ENCODE results near the gene FOXS1.
"Not testable (repeated sequence)": the region's sequence is repeated elsewhere in the genome, so short reads cannot be mapped to it uniquely, and the experiment has no call there.

FOXS1 gene

DNA sequence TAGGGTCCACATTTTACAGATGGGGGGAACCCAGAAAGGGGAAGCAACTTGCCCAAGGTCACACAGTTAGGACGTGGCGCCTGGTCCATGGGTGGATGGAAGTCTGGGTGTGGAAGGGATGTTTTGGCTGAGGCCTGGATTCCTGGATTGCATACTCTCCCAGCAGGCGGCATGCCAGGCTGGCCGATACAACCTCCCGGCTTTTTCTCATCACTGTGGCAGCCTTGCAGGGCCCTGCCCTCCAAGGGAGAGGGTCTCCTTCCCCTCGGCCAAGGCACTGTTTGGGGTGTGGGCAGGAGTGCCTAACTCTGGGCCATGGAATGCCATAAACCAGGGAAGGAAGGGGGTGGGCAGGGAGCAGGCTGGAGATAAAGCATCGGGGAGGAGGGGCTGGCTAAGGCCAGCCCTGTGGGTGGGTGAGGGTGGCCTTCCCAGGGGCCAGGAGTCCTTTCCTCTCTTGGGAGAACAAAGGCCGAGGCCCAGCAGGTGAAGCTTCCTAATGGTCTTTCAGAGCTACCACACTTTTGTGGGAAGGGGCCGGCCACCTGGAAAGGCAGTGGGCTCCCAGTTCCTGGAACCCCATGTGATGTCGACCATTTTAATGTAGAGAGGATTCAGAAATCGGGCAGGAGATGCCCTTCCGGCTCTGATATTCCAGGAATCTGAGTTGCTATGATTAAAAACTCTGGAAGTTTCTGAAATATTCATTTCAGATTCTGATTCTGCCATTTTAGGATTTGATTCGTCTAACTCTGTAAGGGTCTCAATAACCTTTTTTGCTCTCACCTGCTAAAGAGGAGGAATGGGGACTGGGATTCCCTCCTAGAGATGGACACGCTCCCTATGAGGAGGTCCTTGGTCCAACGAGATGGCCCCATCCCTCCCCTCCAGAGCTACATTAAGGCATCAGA lies 4.2 kb downstream of the FOXS1 start:
- no peak for DNase-seq (ENCODE audit: low read depth, low spot score)

DNA sequence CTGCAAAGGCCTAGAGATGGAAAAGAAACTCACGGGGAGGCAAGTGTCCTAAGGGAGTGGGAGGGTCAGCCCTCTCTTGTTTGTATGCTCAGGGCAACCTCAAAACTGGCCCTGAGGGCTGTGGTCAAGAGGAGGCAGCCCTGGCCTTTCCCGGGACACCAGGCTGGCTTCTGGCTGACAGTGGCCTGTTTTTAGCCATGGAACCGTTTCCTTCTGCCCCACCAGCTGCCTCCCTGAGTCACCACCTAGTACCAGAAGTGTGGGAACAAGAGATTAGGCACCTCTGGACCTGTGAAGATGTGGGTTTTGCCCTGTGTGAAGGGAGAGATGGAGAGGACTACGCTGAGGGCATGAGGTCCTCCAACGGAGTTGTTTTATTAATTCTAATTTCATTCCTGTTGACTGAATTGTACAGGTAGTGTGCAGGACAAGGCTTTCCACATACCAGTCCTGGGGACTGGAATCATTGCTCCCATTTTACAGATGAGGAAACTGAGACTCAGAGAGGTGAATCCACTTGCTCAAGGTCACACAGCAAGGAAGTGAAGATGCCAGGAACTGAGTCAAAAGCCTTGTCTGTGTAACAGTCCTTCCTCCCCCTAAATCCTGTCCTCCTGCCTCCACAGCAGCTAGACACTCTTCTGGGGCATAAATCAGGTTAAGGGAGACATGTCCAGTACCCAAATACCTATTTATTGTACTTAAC lies 5.5 kb downstream of the FOXS1 start:
- DNase-seq (ENCODE audit: low read depth, low spot score) = no peak

DNA sequence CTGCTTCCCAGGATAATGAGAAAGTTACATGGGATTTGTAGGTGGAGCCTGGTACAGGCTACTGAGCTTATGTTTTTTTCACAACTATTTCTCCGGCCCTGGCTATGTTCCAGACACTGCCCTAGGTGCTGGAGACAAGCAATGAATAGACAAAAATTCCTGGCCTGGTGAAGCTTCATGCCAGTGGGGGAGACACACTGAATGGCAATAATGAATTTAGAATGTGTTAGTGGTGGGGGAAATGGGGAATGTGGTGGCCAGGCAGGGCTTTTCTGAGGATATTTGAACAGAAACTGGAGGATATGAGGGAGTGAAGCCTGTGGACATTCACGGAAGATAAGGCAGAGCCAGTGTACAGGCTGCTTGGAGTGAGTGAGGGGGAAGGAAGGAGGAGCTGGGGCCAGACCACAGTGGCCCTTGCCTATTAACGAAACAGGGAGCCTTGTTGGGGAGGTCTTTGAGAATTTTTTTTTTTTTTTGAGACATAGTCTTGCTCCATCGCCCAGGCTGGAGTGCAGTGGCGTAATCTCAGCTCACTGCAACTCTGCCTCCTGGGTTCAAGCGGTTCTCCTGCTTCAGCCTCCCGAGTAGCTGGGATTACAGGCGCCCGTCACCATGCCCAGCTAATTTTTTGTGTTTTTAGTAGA lies 6.6 kb downstream of the FOXS1 start:
- no peak for DNase-seq (ENCODE audit: low read depth, low spot score)

DNA sequence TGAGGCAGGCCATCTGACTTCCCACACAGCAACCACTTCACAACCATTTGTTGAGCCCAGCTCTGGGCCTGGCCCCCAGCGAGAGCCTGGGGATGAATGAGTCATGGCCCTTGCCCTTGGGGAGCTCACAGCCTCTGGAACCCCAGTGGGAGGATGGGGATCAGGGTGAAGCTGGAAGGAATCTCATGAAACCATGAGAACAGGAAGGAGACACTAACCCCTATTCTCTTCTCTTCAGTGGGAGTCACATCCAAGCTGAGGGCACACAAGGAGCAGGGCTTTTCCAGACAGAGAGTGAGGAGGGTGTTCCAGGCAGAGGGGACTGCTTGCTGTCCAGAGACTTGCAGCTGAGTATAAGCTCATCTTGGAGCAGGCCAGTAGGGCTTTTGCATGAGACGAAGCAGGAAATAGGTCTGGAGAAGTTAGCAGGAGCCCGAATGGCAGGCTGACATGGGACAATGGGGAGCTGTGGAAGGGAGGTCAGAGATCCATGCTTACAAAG lies 7.5 kb downstream of the FOXS1 start:
- no peak for DNase-seq (ENCODE audit: low read depth, low spot score)

DNA sequence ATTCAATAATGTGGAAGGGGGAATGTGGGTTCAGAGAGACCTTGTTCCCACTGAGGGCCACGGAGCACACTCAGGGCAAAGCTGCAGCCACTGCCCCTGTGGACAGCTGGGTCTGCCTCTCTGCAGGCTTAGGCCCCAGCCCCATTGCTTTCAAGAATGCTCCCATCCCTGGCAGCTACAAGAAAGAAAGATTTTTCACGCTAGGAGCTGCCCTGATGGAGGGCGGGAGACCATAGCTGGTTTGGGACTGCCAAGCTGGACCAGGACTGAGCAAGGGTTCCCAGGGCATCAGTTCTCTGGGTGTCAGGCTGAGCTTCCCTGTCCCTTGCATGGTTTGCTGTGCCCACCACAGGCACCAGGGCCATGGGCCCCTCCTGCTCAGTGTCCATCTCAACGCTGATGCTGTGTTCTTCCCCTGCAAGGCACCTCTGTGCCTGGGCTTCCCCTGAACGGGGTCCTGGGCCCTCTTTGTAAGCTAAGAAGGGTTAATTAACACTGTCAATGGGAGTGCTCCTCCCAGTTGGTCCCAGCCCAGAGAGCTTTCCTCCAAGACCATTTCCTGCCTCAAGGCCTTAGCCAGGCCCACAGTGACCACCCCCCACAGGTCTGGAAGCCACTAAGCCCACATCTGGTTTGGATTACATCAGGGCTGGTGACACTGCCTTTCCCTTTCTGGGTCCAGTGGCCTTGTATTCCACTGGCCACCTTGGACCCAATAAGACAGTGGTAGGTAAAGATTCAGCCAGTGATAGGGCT lies 8.4 kb downstream of the FOXS1 start:
- DNase-seq (ENCODE audit: low read depth, low spot score) = no peak

DNA sequence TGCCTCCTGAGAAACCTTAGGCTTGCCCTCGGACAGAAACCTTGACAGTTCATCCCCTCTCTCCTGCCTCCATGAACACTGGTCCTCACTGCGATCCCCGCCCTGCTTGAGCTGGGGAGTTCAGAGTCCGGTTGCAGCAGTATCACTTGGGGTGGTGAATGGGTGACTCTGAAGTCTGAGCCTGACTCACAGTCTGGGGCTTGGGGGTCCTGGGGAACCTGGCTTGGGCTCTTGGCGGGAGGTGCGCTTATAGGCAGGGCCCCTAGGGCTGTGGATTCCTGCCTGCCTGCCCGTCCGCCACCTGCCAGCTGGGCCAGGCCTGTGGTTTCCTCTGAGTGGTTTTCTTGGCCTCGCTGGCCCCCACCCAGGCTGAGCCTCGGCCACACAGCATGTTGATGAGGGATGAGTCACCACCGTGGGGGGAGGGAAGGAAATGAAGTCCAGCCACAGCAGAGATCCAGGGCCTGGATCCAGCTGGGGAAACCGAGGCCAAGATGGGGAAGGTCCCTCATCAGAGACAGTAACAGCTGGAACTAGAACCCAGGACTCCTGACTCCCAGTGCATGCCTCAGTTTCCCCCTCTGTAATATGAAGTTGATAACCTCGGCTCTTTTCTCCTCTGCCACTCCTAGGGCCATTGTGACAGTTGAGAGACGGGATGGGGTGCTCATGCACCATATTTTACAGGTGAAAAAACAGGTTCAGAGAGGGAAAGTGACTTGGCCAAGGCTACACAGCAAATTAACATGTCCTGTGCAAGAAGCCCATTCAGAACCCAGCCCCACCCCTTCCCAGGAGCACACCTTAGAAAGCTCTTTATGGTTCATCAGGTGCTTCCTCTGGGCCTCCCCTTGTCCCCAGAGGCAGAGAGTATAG lies 9.2 kb downstream of the FOXS1 start:
- no peak for DNase-seq (ENCODE audit: low read depth, low spot score)

DNA sequence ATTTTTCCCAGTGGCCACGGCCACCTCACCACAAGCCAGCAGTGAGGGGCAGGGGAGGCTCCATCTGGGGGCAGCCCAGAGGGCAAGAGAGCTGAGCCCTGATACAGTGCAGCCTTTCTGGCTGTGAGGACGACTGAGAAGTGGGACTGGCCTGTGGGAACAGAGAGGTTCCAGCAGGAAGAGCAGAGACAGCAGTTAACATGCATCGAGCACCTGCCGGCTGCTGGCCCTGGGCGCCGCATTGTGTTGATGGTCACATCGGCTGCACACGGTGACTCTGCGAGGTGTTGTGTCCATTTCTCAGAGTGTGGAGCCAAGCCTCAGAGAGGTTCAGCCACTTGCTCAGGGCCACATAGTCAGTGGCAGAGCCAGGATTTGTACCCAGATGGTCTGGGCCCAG lies 9.8 kb downstream of the FOXS1 start:
- DNase-seq (ENCODE audit: low read depth, low spot score) = no peak

DNA sequence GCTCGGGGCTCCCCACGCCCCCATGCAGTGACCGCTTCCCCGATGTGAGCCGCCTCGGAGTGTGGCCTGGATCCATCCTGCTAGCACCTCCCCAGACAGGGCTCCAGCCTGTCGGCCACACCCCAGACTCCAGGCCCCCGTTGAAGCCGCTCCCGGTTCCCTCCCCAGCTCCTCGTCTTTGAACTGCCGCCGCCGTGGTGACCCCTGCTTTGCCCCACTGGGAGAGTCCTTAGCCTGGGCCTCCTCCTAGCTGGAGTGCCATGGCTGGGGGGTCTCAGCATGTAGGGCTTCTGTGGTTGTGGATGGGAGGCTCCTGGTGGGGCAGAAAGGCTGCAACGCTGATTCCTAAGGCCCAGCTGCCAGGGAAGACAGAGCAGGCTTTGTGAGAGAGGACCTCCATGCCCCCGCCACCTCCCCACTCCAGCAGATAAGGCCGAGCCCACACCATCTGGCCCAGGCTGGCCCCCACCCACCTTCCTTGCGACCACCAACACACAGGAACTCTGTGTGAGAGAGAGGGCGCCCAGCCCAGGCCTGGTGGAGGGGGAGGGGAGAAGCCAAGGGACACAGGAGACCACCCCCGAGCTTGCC lies 11.4 kb downstream of the FOXS1 start:
- DNase-seq (ENCODE audit: low read depth, low spot score) = no peak

DNA sequence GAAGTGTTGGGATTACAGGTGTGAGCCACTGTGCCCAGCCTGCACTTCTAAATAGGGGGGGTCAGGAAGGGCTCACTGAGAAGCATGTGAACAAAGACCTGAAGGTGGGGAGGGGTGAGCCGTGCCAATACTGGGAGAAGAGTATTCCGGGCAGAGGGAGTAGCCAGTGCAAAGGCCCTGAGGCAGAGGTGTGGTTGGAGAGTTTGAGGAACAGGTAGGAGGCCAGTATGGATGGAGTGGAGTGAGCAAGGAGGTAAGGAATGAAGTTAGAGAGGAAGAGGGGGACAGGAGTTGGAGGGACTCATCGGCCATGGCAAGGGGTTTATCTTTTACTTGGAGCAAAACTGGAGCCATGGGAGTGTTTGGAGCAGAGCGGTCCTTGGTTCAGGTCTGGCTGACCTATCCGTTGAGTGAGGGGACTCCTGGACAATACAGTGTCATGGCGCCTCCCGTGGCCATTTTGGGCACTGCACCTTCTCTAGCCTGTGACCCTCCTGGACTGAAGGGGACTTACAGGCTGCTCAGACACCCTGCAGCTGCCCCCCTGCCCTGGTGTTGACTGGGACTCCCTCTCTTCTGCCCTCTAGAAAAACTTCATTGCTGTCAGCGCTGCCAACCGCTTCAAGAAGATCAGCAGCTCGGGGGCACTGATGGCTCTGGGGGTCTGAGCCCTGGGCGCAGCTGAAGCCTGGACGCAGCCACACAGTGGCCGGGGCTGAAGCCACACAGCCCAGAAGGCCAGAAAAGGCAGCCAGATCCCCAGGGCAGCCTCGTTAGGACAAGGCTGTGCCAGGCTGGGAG lies 12.1 kb downstream of the FOXS1 start:
- peak; percentile 16 for DNase-seq (ENCODE audit: low read depth, low spot score)

DNA sequence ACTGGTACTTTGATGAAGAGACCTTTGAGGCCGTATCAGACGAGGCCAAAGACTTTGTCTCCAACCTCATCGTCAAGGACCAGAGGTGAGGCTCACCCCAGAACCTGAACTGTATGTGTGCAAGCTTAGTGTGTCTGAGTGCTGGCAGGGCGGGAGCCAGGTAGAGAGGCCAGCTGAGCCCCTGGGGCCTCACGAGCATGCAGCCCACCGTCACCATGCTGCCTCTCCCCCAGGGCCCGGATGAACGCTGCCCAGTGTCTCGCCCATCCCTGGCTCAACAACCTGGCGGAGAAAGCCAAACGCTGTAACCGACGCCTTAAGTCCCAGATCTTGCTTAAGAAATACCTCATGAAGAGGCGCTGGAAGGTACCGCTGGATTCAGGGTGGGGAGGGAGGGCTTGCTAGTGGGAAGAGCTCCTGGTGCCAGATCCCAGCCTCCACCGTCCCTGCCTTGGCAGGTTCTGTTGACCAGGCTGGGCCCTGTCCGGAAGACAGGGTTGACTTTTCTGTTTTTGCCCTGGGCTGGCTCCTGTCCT lies 13.6 kb downstream of the FOXS1 start:
- no peak for DNase-seq (ENCODE audit: low read depth, low spot score)

DNA sequence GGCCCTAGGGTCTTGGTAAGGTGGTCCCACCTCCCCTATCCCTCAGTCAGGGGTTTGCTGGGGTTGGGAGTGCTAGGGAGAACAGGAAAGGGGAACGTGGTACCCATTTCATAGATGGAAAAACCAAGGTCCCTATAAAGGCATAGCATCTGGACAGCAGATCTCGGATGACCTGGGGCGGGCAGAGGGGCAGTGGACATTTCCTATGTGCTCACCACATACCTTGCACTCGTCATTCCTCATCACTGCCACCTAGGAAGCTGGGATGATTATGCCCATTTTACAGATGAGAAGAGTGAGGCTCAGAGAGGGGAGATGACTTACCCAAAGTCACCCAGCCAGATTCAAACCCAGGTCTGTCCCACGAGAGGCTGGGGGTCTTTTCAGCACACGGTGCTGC lies 14.2 kb downstream of the FOXS1 start:
- DNase-seq (ENCODE audit: low read depth, low spot score) = no peak

DNA sequence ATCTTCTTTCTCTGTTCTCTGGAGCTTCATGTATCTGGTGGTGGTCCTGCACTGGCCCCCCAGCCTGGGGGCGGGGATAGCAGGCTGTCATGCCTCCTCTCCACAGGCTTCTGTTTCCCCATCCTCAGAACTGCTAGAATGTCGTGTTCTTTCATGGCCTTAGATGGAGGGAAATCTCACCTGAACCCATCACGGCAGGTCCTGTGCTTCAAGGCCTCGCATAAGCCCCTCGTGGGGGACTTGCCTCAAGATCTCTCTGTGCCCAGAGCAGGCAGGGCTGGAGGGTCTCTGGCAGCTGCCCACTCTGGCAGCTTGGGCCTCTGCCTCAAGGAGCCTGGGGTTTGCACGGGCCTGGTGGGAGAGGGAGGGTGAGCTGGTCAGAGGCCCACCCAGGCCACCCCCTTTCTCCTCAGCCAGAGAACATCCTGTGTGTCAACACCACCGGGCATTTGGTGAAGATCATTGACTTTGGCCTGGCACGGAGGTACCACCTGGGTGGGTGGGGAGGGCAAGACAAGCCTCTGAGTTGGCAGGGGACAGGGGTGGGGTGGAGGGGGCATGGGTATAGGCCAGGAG lies 14.9 kb downstream of the FOXS1 start:
- DNase-seq (ENCODE audit: low read depth, low spot score) = no peak

DNA sequence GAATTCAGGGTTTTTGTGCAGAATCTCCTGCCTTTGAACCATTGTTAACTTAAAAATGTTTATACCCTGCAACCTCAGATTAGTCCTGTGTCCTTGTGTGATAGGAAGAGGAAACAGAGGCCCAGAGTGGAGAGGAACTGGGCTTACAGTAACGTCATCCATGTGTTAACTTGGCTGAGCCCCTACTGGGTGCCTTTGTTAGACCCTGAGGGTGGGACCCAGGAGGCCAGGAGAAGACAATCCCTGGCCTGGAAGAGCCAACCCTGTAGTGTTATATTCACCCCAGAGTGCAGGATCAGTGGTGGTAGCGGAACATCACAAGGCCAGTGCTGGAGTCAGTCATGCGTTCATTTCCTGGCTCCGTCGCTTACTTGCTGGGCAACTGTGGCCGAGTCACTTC lies 15.7 kb downstream of the FOXS1 start:
- DNase-seq (ENCODE audit: low read depth, low spot score) = no peak

DNA sequence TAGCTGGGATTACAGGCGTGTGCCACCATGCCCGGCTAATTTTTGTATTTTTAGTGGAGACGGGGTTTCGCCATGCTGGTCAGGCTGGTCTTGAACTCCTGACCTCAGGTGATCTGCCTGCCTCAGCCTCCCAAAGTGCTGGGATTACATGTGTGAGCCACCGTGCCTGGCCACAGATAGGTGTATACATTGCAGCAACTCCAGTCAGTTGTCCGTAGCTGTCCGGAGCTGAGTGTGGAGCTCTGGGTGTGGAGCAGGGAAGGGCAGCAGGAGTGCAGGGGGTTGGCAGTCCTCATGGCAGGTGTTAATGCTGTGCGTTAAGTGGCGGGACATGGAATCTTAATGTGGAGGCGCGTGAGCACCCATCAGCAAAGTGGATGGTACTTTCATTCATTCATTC lies 17.4 kb downstream of the FOXS1 start:
- DNase-seq (ENCODE audit: low read depth, low spot score) = not testable (repeated sequence)

DNA sequence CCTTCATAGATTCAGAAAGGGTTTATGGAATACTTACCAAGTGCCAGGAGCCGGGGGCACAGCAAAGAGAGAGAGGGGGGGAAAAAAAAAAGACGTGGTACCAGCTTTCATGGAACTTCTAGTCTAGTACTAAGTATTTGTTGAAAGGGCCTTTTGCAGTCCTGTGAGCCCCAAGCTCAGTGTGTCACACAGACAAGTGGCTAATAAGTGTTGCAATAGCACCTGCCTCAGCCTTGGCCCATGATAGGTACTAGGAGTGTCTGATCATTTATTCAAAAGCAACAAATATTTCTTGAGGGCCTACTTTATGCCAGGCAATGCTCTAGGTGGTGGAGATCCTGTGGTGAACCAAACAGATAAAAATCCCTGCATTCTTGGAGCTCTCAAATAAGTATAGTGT lies 18.3 kb downstream of the FOXS1 start:
- no peak for DNase-seq (ENCODE audit: low read depth, low spot score)

DNA sequence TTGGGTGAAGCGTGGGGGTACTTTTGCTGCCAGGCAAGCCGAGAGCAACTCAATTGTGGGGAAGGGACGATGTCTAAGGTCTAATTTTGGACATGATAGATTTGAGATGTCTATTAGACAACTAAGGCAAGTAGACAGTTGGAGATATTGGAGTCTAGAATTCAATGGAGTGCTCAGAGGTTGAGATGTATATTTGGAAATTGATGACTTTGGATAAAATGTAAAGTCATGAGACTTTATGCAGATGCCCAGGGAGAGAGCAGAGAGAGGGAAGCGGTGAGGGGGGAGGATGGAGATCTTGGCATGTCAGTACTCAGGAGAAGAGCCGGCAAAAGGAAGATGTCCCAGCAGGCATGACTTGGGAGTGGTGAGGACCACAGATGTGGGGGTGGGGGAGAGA lies 19.3 kb downstream of the FOXS1 start:
- no peak for DNase-seq (ENCODE audit: low read depth, low spot score)

DNA sequence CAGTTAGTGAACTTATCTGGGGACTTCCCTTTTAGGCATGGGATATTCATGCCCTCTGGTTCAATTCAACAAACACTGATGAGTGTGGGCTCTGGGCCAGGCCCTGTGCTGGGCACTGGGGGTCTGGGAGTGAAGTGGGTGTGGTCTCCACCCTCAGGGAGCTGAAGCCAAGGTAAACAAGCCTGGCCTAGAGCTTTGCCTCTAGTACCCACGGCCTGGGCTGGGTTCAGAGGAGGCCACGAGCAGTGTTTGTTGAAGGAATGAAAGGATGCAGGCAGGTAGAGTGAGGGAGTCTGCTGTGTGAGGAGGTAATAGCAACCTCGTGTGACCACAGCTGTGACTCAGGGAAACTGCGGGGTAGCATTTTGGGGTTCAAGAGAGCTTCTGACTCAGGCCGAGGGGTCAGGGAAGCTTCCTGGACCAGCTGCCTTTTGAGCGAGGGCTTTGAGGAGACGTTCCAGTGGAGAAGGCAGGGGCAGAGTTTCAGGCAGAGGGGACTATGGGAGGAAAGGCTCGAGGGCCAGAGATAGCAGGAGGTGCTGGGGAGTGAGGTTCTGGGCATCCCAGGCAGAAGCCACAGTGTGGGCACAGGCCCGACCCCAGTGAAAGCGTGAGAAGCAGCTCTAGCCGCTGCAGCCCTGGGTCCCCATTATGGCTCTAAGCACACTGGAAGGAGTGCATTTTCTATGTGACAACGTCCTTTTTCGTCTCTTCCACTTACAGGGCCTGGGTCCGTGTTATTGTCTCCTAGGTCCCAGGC lies 20.7 kb downstream of the FOXS1 start:
- no peak for DNase-seq (ENCODE audit: low read depth, low spot score)

DNA sequence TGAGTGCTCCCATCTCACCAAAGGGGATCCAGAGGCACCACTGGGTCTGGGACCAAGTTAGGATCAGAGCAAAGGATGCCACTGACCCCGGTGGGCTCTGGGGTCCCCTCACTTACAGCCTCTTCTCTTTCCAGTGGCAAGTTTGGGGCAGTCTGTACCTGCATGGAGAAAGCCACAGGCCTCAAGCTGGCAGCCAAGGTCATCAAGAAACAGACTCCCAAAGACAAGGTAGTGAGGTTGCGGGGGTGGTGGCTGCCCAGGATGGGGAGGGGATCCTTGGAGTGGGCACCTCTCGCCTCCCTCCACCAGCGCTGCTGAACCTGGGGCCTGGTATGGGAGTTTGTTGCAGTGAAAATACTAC lies 21.3 kb downstream of the FOXS1 start:
- no peak for DNase-seq (ENCODE audit: low read depth, low spot score)
